ENCODE data around the gene FGFR2. TPM values are rescaled to one million over a fixed set of nuclear protein-coding genes. Genes with fewer than 3 reads are reported as not detected.

Gene FGFR2
- total and polyA plus RNA-seq, 9 of the 15 experiments (the other 6 are each of a cell fraction or from before 2014, with no cell fraction given): 0.20 TPM; not detected in 8

GRCh38 chr10:121527690-121528089, 70.6 kb downstream of the FGFR2 start:
- in situ Hi-C loops (cut with MboI): no loop called here
- Histone ChIP-seq H3K9me1 (ENCODE audit: control insufficient read depth, insufficient read depth, low read length) (no peaks in the 10 kb centered on the region), H3K79me2 (ENCODE audit: control insufficient read depth, insufficient read depth, low read length) (no peaks in the 10 kb centered on the region), H3K4me3 (no peak overlapping the region), H3K9ac (ENCODE audit: insufficient read depth in 1 of 2, low read depth in 2 of 2, low read length in 2 of 2) (no peak overlapping the region), H3K27me3 (ENCODE audit: control insufficient read depth in 2 of 2, insufficient read depth in 2 of 2, low read length in 2 of 2) (peaks cover 0 to 20% of the 10 kb centered on the region in 2 experiments; a peak in 2 of 5 replicates), H4K20me1 (replicated peaks; ENCODE audit: control insufficient read depth, insufficient read depth, low read length) (no peaks in the 10 kb centered on the region), H3K9me3 (replicated peaks; ENCODE audit: control insufficient read depth, insufficient read depth, low read depth, low read length) (no peaks in the 10 kb centered on the region), H3K4me1 (replicated peaks in 1 of 2; ENCODE audit: control insufficient read depth in 2 of 2, insufficient read depth in 2 of 2, low read length in 2 of 2) (no peaks in the 10 kb centered on the region), H2AFZ (ENCODE audit: low read depth, low read length) (no peak overlapping the region), H3K27ac (ENCODE audit: extremely low read depth, low read depth, low read length) (no peak overlapping the region), H3K36me3 (ENCODE audit: control insufficient read depth, insufficient read depth, low read length) (no peaks in the 10 kb centered on the region), H3K4me2 (ENCODE audit: insufficient read depth, low read length) (no peak overlapping the region)
- TF ChIP-seq ZNF707 (CRISPR knock-in tag; conservative IDR thresholded peaks at IDR 0.05) (no peak), ZNF311 (CRISPR knock-in tag; IDR thresholded peaks at IDR 0.05) (no peak), FOXA1 (IDR thresholded peaks at IDR 0.05; ENCODE audit: borderline replicate concordance) (no peak), BRD9 (IDR thresholded peaks at IDR 0.05; ENCODE audit: low read depth, partially characterized antibody) (no peak), ZNF253 (CRISPR knock-in tag; conservative IDR thresholded peaks at IDR 0.05) (no peak), RCOR1 (IDR thresholded peaks at IDR 0.05; ENCODE audit: borderline replicate concordance in 1 of 2, low read depth in 2 of 2, low read length in 2 of 2) (no peak), STAG1 (CRISPR knock-in tag; IDR thresholded peaks at IDR 0.05; ENCODE audit: borderline replicate concordance) (no peak), SUPT5H (IDR thresholded peaks at IDR 0.05) (no peak), ZKSCAN3 (CRISPR knock-in tag; IDR thresholded peaks at IDR 0.05) (no peak)
- TF ChIP-seq, protein P1, sequence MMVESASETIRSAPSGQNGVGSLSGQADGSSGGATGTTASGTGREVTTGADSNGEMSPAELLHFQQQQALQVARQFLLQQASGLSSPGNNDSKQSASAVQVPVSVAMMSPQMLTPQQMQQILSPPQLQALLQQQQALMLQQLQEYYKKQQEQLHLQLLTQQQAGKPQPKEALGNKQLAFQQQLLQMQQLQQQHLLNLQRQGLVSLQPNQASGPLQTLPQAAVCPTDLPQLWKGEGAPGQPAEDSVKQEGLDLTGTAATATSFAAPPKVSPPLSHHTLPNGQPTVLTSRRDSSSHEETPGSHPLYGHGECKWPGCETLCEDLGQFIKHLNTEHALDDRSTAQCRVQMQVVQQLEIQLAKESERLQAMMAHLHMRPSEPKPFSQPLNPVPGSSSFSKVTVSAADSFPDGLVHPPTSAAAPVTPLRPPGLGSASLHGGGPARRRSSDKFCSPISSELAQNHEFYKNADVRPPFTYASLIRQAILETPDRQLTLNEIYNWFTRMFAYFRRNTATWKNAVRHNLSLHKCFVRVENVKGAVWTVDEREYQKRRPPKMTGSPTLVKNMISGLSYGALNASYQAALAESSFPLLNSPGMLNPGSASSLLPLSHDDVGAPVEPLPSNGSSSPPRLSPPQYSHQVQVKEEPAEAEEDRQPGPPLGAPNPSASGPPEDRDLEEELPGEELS (CRISPR knock-in tag; IDR thresholded peaks at IDR 0.05; ENCODE audit: borderline replicate concordance): no peak
- ATAC-seq (no peak), FAIRE-seq (no peak), DNase-seq (ENCODE audit: extremely low read depth in 1 of 4, low spot score in 3 of 4) (no peak)
- intact Hi-C loops (cut with micrococcal nuclease): no loop called here
- CTCF ChIA-PET (ENCODE audit: low intra/inter-chr PET ratio): no interaction called here
- 2% methylated on average over 6 of the region's 6 CpGs for WGBS (ENCODE audit: insufficient coverage, low coverage, missing lambda C conversion rate)
- POLR2A ChIA-PET: no interaction called here
- BruUV-seq (replicated peaks): no TSS peak
